ENCODE data around the gene CD99. TPM values are rescaled to one million over a fixed set of nuclear protein-coding genes. Genes with fewer than 3 reads are reported as not detected.

CD99 gene
- total RNA-seq, 1 donor from 2014 or later: 102 TPM

DNA sequence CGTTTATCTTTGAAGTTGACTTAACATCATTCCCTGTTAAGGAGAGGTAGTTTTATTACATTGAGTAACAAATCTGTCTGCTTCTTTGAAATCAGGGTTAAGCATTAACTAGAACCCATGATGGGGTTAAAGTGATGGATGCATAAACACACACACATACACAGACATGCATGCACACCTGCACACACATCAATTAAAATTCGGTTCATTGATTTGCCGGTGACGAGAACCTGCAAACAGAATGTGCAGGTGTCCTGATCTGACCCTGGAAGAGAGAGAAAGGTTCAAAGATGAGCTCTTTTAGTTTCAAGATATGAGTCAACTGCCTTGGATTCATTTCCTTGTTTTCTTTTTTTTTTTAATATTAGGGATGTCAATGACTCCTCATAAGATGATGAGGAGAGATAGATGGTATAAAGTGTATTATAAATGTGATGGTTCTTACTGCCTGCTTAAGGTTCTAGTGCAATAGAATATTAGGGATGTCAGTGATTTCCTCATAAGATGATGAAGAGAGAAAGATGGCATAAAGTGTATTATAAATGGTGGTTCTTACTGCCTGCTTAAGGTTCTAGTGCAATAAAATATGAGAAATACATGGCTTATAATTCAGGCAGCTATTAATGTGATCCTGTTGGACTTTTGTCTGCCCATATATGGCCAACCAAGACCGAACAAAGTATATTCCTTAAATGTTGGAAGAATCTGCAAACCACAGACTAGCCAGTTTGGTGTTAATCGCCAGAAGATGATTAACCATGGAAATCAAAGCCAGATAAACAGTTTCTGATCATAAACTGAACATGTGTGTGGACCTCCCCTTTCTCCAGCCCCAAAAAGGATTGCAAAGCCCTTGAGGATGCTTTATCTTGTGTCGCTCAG, 14.1 kb upstream of the CD99 start:
- no peak for DNase-seq

DNA sequence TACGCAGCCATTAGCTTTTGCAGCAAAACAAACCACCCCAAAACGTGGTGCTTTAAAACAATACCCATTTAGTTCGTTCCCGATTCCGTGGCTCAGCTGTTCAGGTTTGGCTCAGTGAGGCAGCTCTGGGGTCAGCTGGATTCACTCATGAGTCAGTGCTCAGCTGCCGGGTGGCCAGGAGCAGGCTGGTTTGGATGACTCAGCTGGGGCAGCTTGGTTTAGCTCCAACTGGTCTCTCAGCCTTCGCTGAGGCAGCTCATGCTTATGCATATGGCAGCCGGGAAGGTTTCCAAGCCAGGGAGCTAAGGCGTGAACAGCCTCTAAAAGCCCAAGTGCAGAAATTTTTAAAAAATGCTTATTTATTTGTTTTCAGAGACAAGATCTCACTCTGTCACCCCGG, 13.3 kb upstream of the CD99 start:
- DNase-seq: peak; percentile 84

DNA sequence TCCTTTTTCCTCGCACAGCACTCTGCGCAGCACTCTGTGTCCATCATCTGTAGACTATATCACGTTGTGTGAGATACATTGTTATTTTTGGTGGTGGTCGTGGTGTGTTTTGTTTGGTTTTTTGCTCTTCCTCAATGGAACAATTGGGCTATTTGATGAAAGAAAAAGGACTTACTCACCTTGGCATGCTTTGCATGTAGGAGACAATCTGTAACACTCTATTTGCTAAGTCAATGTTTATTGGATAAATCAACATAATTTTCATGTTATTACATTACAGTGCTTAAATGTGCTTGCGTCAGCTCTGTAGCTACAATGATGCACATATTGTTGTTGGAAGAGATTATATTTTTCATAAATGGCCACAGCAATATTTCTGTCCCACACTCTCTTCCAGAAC, 12.5 kb upstream of the CD99 start:
- no peak for DNase-seq

DNA sequence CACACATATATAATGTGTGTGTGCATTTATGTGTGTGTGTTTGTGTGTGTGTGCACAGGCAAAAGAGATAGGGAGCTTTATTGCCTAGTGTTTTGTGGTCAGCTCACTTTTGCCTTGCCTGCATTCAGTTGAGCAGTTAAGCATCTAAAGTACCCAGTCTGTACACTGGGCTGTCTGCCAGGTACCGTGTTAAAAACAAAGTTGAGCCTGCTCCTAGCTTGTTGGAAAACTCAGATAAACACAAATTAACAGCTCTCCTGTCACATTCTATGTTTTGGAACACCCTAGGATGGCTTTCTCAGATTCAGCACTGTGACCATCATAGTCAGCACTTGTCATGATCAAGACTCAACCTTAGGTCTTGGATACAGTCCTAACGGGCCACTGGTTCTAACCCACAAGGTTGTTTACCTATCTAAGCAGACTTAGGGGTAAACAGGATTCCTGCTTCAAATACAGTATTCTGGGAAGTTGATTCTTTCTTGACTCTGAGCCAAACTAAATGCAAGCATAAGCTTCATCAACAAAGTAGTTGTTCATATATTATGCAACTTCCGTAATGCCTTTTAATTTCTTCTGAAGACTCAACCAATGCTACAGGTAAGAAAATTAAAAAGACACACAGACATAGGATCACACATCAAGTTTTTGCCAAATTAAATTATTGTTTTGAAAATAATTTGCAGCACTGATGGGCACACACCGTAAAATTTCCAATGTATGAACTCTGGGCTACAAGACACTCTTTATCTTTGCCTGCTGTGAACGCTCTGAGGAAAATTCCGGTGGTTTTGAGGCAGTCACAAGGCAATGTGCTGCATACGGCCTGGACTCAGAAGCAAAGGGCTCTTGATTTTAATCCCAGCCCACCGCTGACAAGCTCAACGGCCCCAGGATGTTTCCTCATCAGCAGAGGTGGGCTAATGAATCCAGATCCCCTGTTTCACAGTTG, 11.3 kb upstream of the CD99 start:
- peak; percentile 55 for DNase-seq

DNA sequence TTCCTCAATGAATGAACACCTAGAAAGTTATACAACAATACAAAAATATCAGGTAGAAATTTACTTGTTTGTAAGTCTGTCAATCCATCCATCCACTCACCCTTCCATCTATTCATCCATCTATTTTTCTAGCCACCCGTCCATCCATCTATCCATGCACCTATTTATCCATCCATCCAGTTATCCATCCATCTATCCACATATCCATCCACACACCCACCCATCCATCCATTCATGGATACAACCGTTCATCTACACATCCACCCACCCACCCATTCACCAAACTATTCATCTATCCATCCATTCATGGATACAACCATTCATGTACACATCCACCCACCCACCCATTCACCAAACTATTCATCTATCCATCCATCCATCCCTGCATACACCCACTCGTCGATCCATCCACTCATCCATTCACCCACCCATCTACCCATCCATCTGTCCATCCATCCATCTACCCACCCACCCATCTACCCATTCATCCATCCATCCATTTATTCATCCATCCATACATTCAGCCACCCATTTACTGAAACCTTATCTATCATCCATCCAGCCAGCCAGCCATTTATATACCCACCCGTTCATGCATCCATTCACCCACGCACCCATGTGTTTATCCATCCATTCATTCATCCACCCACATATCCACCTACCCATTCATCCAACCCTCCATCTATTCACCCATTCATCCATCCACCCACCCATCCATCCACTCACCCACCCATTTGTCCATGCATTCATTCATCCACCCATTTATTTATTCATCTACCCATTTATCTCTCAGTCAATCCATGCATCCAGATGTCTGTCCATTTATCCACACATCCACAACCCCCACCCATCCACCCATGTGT, 10.4 kb upstream of the CD99 start:
- DNase-seq: no peak

DNA sequence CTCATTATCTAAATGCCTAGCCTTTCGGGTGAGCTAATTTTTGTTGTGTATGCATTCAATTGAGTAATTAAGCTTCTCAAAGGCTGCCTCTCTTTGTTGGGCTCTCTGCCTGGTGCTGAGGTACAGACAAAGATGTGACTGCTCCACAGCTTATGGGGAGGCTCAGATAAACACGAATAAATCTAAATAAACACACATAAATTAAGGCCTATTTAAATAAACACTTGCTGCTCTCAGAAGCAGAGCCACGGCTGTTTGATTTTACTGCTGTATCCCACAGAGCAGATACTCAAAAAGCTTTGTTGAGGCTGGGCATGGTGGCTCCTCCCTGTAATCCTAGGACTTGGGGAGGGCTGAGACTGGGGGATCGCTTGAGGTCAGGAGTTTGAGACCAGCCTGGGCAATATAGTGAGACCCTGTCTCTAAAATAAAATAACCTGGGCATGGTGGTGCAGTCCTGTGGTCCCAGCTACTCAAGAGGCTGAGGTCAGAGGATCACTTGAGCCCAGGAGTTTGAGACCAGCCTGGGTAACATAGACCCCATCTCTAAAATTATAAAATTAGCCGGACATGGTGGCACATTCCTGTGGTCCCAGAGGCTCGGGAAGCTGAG, 8.4 kb upstream of the CD99 start:
- no peak for DNase-seq

DNA sequence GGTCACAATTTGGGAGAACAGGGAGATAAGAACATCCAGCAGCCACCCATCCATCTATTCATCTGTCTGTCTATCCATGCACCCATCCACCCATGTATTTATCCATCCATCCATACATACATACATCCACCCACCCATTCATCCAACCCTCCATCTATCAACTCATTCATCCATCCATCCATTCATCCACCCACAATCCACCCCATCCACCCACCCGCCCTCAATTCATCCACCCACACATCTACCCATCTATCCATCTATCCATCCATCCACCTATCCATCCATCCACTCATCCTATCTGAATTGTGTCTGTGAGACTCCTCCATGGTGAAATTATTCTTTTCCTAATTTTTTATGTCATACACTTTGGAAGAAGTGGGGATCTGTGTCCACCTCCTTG, 6.8 kb upstream of the CD99 start:
- no peak for DNase-seq

DNA sequence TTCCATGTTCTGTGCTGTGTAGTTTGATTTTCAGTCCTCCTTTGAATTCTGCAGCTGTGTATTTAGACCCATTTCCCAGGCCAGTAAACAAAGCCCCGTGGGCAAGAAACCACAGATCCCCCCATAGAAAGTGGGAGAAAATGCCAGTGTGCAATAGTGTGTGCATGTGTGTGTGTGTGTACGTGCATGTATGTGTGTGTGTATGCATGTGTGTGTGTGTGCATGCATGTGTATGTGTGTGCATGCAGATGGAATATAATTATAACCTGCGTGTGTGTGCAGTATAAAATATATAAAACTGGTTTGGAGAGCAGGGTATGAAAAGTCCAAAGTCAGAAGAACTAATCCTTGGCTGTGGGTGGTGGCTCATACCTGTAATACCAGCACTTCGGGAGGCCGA, 5.2 kb upstream of the CD99 start:
- no peak for DNase-seq

DNA sequence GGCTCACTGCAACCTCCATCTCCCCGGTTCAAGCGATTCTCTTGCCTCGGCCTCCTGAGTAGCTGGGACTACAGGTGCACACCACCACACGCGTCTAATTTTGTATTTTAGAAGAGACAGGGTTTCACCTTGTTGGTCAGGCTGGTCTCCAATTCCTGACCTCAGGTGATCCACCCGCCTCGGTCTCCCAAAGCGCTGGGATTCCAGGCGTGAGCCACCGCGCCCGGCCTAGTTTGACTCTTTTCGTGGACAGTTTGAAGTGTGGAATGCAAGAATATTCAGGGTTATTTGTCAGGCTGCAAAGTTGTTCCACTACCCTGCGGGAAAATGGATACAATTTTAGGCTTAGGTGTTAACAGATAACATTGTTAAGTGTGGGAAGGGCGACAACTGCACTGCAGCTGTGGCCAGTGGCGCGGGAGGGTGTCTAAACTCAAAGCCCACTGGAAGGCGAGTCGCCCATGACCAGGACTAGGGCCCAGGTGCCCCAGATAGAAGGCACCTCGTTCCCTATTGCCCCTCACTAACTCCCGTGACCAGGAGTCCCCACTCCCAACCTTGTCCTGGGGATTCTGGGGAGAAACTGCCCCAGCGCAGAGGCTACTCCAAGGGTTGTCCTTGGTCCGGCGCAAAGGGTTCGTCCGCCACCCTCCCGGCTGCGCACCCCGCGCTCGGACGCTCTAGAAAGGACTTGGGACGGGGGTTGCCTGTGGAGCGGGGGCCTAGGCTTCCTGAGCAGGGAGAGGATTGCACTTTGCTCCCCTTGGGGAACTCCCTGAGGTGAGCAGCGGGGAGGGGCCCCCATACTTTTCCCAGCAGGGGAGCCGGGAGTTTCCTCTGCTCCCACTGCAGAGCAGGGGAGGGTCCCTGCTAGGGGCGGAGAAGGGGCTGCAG, 1.1 kb upstream of the CD99 start:
- peak; percentile 37 for DNase-seq

DNA sequence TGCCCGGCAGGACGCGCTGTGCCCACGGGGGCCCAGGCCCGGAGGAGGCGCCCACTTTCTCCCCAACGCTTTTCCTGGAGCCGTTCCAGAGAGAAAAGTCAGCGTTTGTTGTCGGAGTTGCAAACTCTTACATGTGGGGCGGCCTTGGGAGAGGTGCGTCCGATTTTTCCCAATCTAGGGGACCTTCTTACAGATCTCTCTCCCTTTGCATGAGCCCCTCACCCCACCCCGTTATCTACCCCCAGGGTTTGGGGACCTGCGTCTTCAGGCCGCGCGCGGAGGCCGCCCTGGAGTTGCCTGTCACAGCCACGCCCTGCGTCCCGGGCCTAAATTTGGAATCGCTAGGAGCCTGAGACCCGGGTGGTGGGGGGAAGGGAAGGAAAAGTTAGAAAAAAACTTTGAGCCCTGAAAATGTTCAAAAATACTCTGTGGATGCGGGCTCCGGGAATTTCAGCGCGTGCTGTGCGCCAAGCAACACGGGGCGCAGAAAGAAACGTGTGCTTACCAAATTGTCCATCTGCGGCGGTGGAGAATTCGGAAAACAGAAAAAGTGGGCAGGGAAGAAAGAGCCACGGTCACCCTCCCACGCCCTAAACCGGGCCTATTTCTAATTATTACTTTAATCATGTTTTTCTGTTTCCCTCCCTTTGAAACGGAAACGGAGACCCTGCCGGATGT, 587 bp downstream of the CD99 start:
- DNase-seq: peak; percentile 78

DNA sequence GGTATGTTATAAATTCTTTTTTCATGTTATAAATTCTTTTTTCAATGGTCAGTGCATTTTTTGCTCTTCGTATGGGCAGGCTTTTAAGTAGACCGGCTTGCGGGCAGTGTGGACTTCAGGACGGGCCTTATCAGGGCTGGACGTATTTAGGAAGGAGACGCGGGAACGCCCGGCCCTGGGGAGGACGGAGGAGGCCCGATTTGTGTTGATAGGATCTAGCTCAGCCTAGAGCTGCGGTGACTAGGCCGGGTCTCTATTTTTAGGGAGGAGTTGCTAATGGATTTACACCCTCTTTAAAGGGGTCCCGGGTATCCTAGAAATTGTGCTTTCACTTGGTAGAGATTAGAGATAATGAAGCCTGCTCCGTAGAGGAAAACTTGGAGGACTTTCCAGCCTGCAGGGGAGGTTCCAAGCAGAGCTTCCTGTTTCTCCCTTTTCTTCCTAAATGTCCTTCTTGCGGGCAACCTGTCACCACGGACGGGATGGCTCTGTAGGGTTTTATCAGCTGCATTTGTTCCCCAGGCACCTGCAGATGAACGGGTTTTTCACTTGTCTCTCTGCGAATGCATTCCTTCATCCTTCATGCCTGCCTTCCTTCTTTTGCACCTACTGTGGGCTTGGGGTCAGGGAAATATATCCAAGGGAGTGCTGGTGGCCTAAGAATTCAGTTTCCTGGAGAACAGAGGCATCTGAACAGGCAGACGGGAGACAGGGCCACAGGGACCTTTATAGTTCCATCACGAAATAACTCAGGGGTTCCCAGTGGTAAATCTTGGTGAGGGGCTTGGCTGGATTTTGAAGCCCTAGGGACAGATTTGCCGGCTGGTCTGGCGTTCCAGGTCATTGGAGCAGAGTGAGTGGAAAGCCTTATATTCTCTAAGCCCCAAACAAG, 1.4 kb downstream of the CD99 start:
- DNase-seq: peak; percentile 55

DNA sequence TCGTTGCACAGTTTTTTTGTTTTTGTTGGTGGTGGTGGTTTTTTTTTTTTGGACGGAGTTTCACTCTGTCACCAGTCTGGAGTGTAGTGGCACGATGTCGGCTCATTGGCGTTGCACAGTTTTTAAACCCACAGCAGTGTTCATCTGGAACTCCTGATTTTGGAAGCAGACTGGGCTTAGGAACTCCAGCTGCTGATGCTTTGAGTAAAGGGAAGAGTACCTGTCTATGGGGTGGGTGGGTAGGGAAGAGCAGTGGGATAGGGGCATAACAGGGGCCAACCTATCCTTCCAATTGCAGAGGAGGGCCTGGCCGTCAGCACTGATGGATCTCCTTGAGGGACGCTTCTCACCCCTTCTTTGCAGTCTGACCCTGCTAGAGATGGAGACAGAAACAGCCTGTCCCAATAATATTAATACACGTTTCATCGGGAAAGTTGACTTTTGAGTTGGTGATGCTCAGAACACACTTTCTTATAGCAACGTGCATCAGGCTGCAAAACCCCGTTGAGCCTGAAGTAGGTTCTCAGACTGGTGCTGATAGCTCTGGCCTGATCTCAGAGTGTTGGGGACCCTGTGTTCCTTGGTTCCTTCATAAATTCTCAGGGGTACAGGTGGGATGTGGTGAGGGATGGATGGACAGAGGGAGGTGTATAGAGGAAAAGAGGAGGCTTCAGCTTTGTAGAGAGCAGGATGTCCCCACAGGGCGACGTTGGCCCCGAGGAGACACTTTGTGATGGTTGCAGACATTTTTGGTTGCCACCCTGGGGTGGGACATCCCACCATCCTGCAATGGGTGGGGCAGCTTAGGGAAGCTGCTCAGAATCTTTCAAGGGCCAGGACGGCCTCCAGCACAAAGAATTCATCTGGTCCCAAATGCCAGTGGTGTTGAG, 2.3 kb downstream of the CD99 start:
- no peak for DNase-seq

DNA sequence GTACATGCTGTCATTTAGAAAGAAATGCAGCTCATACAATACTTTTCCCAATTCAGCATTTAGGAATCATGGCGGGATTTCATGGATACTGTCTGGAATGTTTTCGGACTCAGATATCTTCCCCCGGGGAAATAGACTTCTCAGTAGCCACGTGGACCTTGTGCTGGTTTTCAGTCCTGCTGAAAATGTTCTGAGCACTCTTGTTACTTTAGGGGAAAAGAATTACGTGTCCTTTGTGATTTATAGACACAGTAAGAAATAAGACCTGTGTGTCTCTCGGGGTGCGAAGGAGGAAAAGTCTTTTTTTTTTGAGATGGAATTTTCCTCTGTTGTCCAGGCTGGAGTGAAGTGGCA, 3.8 kb downstream of the CD99 start:
- DNase-seq: no peak

DNA sequence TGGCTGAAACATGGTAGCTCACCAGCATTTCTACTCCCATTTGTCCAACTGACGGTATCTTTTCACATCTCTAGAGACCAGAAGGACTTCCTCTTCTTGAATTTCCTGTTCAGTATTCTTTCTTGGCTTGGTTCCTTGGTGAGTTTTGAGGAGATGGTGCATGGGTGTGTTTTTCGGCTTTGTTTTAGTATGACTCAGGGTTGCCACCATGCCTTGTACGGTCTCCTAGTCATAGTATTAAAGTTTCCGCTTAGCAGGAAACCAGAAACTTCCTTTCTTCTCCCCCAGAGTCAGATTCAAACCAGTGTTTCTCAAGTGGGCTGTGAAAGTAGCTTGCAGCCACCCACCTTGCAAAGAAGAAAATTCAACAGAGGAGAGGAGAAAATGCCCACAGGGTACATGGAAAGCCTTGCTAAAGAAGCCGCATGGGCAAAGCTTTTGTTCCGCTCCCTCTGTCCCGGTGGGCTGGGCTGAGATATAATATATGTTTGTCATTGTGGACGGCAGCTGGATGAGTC, 5.7 kb downstream of the CD99 start:
- peak; percentile 33 for DNase-seq

DNA sequence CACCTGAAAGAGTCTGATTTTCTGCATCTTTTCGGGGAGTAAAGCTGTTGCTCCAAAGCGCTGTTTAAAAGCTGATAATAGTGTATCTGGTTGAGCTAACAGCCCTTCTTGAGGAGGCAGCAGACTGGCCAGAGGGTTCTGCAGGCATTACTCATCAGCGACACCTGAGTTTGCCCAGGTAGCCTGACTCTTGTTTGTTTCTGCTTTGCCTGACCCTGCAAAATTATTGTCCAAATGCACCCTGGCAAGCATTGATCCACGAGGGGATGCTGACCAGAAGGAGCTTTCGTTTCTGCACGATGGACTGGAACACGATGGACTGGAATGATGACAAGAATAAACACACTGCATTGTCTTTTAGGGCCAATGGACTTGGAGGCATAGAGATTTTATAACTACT, 6.2 kb downstream of the CD99 start:
- no peak for DNase-seq

DNA sequence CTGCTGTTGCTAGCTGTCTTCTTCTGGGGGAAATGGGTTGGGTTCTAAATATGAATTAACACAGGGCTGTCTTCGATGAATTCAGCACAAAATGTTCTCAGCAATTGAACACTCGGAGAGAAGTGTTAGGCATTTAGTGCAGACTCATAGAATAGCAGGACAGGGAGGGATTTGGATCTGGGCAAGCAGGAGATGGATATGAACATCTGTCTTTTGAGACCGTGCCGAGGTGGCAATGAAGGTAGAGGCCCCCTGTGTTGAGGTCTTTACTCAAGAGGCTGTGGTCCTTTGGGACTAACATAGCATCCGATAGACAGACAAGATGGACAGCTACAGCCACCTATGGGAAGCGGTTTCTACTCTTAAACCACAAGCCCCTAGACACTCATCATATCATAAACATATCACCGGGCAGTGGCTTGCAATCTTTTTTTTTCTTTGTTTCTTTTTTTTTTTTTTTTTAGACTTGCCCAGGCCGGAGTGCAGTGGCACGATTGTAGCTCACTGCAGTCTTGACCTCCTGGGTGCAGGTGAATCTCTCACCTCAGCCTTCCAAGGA, 6.7 kb downstream of the CD99 start:
- DNase-seq: no peak

DNA sequence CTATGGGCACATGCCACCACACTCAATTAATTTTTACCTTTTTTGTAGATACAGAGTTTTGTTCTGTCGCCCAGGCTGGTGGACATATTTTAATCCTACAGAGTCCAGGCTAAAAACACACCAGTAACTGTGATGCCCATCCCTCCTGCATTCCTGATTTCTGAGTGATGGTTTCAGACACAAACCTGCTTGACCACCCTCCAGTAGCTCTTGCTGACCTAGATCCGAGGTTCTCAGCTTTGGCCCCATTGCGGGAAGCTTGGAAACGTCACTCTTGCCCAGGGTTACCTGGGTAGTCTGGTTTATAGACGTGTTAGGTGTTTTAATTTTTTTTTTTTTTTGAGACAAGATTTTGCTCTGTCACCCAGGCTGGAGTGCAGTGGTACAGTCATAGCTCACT, 7.5 kb downstream of the CD99 start:
- no peak for DNase-seq

DNA sequence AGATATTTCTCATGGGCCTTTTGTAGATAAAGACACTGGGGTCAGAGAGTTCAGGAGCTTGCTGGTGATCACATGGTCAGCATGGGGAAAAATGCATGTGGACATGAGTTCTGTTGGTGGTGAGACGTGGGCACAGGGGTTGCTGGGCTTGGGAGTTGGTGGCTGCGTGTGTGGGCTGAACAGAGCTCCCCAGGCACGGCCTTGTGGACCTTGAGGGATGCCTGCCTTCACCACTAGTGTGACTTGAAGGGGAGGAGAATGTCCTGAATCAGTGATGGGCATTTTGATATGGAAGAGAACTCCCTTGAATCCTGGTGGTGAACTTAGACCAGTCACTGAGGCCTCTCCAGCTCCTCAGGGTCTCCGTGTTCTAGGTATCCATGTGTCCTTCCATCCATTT, 8.9 kb downstream of the CD99 start:
- no peak for DNase-seq

Measured in tongue (tissue), 2 donors.